GM12878 (cell line): ENCODE measurements around the gene USP25.

Source experiments
- MTA2 ChIP-seq: fragments of 450-650 bp; IDR thresholded peaks from 2 replicates; pipeline ENCODE4 v1.6.1; 2016; ENCODE audit warnings: low read depth, mild to moderate bottlenecking, moderate library complexity
- SMC3 ChIP-seq: IDR thresholded peaks from 2 replicates; pipeline ENCODE4 v1.6.1; 2011; ENCODE audit warnings: low read length, improper control_type of control experiment, borderline replicate concordance
- TCF12 ChIP-seq: IDR thresholded peaks from 2 replicates; pipeline ENCODE4 v1.6.1; 2011; ENCODE audit warnings: low read depth, mild to moderate bottlenecking, low read length

- no peak for TF ChIP-seq SMC3
- no peak for TF ChIP-seq MTA2
- TF ChIP-seq TCF12 = no peak
Measured at GRCh38 chr21:15929536-15929935, 199.8 kb downstream of the USP25 start.
